Left renal pelvis (tissue), 4 donors: ENCODE data around the gene KLHL29. TPM values are rescaled to one million over a fixed set of nuclear protein-coding genes. Genes with fewer than 3 reads are reported as not detected.

Experiments
- DNase-seq, 4 donors: peaks; one replicate each; pipeline ENCODE4 v3.0.0-alpha.2; 2013; ENCODE audit warnings: low read depth in 4 of 4, low spot score in 3 of 4
- polyA plus RNA-seq, 4 donors: library from polyadenylated mRNA; unstranded; fragments of 120-200 nt; gene quantifications; one replicate each; pipeline ENCODE4 v1.2.1, GENCODE V29; 2013; ENCODE audit not compliant: insufficient read length in 4 of 4

Gene KLHL29
- polyA plus RNA-seq, 4 donors = 7.5 to 11.6 (median 11.1) TPM

DNA sequence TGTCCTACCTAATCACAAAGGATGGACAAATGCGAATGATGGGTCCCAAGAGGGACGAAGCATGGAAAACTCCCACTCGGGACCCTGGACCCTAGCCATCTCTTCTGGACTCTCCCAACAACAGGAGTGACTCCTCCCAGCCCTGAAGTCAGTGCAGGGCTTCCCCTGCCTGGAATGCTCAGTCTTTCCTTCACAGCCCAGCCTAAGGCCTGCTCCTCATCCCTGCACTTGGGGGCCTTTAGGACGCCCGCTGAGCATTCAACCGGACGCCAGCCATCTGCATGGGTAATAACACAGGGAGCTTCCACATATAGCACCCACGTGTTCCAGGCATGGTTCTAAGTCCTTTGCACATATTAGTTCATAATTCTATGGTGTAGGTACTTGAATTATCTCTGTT lies 237.5 kb downstream of the KLHL29 start:
- no peak for DNase-seq

DNA sequence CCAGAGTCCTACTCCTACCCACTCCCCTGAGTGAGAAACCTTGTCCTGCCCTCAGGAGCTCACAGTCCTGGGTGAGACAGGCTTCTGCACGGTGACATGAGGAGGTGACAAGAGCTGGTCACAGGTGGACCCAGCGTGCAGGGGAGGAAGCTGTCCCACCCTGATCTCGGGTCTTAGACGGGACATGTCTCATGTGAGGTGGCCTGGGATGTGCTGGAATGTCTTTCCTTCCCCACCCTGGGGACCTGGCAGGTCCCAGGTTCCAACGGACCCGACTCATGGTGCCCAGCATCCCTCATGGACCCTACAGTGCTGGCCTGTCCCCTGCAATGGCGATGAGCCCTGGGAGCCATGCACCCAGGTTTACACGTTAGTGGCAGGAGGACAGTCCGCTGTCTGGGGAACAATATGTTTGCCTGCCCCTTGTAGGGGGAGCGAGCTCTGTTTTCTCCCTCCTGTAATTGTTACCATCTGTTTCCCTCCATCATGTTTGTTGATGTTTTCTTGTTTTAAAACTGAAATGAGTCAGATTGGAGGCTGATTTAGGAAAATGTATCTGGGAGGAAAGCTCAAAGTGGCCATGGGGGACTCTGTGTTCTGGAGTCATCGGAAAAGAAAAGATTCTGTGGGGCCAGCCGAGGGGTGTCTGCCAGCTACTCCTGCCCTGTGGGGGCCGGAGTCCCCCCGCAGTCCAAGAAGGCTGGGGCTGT lies 238.1 kb downstream of the KLHL29 start:
- no peak for DNase-seq

DNA sequence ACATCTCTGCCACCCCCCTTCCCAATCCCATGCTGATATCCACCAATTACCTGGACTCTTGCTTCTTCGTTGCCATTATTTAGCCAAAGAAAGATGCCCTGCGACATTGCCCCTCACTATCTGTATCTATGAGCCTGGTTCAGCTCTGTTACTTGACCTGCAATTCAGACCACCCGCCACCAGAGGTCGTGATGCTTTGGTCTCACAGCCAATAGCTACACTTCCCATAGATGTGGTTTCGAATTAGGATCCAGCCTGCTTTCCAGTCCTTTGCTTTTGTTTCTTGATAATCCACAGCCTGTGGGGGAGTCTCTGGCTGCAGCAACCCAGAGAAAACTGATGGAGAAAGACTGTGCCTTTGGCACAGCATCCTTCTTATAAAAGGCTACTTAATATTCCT lies 239.4 kb downstream of the KLHL29 start:
- DNase-seq = no peak

DNA sequence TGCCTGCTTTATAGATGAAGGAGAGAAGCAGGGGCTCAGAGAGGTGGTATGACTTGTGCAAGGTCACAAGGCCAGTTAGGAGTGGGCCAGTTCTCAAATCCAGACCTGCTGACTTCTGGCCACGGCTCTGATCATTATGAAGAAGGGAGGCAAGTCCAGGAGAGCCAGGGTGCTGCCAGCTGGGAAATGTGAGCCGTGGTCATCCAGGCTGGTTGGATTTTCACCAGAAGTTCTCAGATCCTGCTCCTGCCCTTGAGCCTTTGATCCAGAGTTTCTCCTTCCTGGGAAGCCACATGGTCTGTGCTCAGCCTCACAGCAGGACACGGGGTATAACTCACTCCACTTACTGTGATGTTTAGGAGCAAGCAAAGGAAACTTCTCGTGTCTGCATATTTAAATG lies 239.9 kb downstream of the KLHL29 start:
- DNase-seq = no peak

DNA sequence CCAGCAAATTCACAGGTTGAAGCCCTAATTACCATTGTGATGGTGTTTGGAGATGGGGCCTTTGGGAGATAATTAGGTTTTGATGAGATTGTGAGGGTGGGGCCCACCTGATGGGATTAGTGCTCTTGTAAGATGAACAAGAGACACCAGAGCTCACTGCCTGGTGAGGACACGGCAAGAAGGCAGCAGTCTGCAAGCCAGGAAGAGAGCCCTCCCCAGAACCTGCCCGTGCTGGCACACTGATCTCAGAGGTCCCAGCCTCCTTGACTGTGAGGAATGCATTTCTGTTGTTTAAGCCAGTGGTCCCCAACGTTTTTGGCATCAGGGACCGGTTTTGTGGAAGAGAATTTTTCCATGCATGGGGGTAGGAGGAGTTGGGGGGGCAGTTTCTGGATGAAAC lies 240.7 kb downstream of the KLHL29 start:
- no peak for DNase-seq

DNA sequence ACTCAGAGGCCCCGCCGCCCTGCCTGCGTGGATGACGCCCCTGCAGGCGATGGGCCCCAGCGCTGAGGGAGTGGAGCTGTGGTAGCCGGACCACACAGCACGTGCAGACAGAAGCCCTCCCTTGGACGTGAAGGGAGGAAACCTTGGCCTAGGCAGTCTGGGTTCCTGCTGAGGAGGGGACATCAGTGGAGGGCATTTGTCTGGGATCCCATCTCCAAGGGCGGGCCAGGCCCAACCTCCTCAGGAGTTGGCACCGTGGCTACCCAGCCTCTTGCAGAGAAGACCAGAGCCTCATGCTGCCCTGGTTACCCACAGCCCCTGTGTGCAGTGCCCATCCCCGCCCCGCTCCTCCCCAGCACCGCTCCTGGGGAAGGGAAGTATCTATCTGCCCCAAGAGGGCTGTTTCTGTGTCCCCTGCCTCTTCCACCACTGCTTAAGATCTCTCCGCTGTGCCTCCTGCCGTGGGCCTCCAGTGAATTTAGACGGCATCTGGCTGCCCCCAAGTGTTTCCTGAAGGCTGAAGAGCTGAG lies 241.8 kb downstream of the KLHL29 start:
- no peak for DNase-seq

DNA sequence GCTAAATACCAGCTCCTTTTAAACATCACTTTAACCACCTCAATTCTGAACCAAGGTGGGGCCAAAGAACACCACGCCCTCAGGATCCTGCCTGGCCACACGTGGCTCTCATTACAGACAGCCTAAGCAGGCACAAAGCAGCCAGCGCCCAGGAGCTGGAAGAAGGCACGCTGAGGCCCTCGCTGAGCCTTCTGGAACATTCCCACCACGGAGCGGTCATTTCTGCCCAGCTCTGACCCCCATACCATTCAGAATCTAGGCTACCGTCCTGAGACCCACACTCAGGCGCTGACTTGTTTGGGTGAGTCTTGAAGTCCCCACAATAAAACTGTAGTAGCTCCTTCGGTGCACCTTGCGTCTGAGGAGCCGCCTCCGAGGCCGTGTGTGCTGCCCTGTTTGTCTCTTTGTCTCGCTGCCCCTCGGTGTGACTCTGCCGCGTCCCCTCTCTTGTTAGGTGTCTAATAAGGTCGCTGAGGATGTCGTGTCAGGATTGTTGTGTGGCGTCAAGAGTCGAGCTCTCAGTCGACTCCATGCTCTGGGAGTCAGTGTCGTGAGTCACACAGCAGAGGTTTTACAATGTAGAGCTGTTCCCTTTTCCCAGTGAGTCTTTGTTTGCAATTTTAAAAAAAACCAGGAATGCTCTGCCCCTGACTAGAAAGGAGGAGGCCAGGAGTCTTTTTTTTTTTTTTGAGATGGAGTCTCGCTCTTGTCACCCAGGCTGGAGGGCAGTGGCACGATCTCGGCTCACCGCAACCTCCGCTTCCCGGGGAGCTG lies 242.4 kb downstream of the KLHL29 start:
- DNase-seq = no peak

DNA sequence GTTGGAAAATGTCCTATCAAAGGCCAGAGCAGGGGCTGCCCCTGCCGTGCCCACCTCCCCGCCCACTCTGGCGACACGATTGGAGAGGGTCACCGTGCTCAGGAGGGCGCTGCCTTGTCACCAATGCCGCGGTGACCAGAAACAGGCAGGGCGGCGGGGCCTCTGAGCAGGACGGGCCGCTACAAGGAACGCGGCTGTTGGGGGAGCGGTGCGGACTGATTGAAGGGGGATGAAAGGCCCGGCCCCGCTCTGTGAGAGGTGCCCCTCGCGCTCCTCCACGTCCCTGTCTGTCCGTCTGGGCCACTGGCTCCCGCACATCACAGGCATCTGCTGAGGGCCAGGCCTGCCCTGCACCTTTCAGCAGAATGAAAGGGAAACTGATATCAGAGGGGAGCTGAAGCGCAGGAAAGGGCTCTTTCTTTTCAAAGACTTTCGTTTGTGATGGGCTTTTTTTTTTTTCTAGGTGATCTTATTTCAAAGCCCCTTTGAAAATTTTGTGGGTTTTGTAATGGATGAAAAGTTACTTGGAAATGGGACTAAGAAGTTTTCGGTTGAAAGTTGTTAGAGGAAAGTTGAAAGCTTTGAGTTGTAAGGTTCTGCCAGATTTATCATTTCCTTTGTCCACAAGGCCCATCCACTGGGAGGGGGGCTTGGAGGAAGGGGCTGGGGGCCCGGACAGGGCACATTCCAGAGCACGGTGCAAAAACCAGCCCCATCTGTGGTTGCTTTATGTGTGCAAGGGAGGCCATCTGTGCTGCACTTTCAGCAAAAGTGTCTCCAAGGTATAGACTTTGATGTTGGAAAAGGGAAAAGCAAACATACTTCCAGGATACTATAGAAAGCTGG lies 244.2 kb downstream of the KLHL29 start:
- no peak for DNase-seq

DNA sequence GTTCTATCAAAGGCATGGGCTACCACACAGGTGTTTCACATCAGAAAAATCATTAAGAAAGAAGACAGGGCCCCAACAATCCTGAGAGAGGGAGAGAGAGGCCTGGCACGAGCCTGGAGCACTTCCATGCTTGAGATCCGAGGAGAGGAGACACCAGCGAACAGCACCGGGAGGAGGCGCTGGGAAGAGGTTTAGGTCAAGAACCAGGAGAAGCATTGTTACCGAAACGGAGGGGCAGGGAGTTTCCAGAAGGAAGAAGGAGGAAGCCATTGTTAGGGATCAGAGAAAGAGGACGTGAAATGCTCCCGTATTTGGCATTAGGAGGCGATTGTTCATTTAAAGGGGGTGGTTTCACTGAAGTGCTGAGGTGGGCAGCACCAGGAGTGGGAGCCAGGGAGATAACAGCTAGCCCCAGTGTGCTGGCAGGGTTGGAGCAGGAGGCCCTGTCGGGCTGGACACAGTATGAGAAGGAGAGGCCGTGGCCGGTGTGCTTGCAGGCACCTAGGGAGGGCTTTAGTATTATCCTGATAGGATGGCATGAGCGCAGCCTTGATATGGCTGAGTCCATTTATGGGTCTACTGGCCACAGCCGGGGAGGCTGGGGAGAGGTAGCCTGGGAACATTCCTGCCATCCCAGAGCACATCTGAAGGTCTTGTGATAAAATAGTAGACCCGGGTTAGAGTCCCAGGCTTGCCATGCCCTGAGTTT lies 244.9 kb downstream of the KLHL29 start:
- DNase-seq = no peak

DNA sequence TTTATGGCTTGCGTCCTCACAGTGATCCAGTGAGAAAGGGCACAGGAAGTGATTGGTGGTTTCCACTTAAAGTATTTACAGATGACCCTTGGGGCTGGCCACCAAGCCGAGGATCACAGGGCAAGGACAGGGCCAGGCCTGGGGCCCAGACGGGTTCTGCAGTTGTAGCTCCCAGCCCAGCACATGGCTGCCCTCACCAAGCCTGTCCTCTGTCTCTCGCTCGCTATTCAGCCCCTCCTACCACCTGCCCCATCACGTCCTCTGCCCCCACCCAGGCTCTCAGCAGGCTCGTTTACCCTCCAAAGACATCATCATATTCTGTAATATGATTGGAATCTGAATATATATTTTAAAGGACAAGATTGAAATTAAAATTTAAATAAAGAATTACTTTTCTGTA lies 246.0 kb downstream of the KLHL29 start:
- no peak for DNase-seq

DNA sequence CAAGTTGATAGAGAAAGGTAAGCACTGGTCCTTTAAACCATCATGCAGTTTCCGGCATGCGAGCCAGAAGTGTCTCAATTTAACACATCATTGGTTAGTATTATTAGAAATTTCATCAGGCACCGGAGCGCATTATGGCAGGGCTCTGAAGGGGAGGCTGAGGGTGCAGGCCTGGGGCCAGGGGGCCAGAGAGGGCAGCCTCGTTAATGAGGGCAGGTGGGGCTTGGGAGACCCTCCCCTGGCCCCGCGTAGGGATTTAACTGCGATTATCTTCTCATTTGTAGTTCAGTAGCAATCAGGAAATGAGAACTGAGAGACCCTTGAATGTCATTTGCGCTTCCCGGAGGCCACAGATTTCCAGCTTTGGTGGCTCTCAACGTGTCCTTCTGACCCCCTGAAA lies 246.4 kb downstream of the KLHL29 start:
- DNase-seq = no peak

DNA sequence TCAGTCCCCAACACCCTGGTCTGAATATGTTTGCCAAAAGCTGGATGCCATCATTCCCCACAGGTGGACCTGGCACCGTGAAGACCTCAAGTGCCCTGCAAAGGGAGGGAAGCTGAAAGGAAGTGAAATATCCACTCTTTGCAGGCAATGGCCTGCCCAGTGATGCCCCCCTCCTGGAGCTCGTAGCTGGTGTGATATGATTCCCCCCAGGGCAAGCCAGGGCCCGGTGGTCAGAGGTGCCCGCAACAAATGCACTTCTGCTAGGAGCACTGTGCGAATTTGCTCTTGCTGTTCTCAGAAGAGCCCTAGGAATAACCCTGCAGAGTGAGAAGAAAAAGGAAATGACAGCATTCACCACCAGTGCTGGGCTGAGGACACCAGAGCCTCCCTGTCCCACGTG lies 247.4 kb downstream of the KLHL29 start:
- no peak for DNase-seq

DNA sequence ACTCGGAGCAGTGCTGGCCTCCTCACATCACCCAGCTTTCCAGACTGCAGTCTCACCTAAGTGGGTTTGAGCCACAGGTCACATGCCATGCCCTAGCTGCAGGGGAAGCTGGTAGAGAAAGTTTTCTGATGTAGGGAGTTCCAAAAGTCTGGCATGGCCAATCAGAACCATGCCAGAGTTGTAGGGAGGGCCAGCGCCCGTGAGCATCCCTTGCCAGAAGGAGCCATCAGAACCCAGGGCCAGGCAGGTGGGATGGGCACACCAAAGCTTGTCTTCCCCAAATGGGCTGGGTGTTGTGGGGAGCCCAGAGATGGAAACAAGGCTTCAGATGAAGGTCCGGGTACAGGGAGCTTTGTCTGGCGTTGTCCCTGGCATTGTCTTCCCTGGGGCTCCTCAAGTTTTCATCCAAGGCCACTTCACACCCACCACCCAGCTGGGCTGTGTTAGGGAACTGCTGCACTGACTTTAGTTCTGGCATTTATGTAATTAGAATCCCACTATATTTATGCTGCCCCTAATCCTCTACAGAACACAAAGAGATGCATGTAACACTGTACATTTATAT lies 247.9 kb downstream of the KLHL29 start:
- no peak for DNase-seq

DNA sequence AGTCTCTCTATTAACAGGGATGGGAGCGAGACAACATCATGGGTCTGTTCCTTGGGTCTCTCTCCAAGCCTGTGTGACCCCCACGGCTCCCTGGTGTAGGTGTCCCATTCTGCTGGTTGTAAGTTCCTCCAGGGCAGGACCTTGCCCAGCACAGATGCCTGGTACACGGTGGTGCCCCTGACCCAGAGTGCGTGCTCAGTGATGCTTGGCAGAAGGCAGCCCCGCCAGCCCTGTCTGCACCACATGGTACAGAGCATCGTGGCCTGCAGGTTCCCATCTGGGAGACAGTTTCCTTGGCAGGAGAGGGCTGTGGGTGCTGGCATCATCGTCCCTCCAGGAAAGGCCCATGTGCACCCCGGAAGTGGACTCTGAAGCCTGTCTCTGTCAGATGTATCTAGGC lies 249.0 kb downstream of the KLHL29 start:
- no peak for DNase-seq

DNA sequence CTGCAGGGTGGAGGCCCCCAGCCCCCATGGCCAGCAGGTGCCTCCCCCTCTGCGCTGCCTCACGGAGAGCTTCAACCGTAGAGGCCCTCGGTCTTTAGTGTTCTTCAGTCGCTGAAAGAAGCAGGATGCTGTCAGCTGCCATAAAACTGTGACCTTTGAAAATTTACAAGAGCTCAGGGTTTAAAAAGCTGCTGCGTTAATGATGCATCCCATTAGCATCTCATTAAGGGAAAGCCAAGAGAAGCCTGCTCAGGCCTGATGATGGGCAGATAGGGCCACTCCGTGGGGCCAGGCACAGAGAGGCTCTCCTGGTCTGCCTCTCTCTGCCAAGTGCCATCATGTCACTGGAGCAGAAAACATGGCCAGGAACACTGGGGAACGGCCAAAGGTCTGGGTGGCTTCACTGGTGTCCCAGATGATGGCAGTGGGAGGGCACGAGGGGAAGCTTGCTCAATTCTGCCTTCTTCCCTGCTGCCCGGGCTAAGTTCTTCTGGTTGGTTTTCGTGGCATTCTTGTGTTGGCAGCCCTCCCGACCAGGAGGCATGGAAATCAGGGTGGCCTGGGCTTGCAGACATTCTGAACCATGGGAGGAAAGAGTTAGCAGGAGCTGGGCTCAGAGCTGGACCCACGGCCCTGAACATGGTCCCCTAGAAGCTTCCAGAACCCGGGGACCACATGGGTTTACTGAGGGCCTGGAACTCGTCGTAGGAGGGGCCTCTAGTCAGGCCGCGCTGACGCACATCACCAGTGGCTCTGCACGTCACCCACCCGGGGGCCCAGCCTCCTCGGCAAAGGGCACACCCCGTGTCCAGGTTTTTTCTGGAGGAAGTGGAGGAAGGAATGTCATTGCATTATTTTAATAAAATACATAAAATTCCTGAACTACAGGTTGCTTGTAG lies 250.7 kb downstream of the KLHL29 start:
- DNase-seq = no peak

DNA sequence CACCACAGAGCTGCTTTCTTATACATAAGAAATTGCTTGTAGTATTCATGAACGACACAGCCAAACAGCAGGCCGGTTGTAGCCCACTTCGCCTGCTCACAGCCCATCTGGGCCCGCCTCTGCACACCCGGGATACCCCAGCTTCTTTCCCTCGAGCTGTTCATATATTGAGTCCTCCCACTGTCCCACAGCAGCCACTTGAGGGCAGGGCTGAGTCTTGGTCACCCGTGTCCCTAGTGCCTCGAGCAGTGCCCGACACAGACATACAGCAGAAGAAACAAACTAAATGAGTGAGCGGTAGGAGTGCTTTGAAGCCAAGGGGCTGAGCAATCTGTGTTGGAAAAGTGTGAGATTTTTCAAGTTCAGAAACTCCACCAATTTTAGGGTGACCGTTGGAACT lies 251.4 kb downstream of the KLHL29 start:
- DNase-seq = no peak

DNA sequence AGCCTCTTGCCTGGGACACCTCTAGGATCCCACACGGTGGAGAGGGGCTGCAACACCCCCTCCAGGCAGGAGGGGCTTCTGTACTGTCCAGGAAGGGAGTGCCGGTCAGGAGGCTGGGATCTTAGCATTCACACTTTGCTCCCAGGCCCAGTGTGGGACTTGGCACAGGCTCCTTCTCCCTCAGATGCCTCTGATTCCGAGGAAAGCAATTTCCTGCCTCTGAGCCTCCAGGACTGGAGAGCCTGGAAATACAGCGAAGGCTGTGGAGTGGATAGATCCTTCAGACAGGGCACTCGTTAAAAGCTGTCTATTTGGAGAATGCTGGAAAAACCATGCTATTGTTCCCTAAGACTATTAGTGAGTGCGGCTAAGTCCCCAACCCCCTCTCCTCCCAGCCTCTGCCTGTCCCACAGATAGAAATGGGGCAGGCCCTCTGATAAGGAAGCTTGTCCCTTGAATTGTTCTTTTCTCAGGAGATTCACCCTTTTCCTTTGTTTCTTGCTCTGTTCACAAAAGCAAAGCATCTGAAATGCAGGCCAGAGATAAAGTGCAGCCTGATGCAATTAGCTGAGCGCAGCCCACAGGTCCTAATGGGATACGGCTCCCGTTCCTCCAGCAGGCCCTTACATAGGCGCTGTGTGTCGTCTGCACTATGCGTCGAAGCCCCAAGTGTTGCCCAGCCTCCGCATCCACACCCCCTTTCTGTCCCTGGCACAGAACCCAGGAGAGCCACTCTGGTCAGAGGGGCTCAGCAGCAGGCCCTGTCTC lies 252.2 kb downstream of the KLHL29 start:
- DNase-seq = no peak

DNA sequence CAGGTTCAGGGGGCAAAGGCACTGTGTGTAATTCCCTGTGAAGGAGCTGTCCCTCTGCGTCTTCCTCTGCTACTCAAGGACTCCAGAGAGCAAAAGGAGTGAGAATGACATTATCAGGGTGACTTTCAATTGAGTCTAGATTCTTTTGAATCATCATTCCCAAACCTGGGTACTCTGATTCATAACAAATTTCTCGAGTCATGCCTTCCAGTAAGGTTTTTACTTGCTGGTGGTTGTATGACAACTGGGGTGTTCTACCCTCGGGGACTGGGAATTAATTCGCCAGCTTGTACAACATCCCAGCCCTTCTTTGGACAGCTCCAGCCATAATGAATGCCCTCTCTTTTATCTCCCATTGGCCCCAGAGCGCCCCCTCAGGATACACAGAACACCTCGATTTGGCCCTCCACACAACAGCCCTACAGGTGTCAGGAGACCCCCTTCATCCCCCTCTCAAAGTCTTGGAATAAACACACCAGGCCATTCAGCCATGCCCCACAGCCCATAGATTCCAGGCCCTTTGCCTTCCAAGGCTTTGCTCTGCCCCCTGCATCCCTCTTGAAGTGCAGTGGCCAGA lies 254.5 kb downstream of the KLHL29 start:
- DNase-seq = no peak
